H1 (cell line): ENCODE measurements around the gene CPE. TPM values are rescaled to one million over a fixed set of nuclear protein-coding genes. Genes with fewer than 3 reads are reported as not detected.

Source experiments
- ATF3 ChIP-seq: IDR thresholded peaks from 2 replicates; pipeline ENCODE4 v1.6.1; 2011; ENCODE audit warnings: low read depth, mild to moderate bottlenecking, low read length; ENCODE audit not compliant: insufficient read depth
- E2F6 ChIP-seq: IDR thresholded peaks from 2 replicates; pipeline ENCODE4 v1.6.1; 2012; ENCODE audit warnings: inconsistent platforms
- JUN ChIP-seq: IDR thresholded peaks from 2 replicates; pipeline ENCODE4 v1.6.1; 2011; ENCODE audit warnings: low read depth, mild to moderate bottlenecking, improper control_type of control experiment, low read length
- MAFK ChIP-seq: IDR thresholded peaks from 2 replicates; pipeline ENCODE4 v1.6.1; 2012; ENCODE audit warnings: low read depth, mild to moderate bottlenecking, improper control_type of control experiment, low read length
- SP4 ChIP-seq: IDR thresholded peaks from 2 replicates; pipeline ENCODE4 v1.6.1; 2012; ENCODE audit warnings: low read length, inconsistent platforms
- SUZ12 ChIP-seq: fragments of 200-600 bp; sonication (generic); IDR thresholded peaks from 2 replicates; pipeline ENCODE4 v1.6.1; 2012; ENCODE audit warnings: mild to moderate bottlenecking, inconsistent platforms, low read length, moderate library complexity, mixed read lengths
- polyA plus RNA-seq, 7 experiments: library from polyadenylated mRNA; depleted of rRNA in 3 of 7; stranded (reverse) in 5 of 7; unstranded in 2 of 7; fragments of >200 nt in 5 of 7; fragments of 200-250 nt in 2 of 7; gene quantifications; 1 replicate in 5 of 7; 2 replicates in 1 of 7; 4 replicates in 1 of 7; pipeline versions ENCODE4 v1.2.1 to v1.2.3, GENCODE V29; 2011 to 2013; ENCODE audit warnings: missing spikeins in 2 of 7, mixed read lengths in 2 of 7
- total RNA-seq: library from RNA; stranded (reverse); fragmentation: NEBNext Ultra II Directional; extraction: Animal tissue kit (Norgen Biotek cat#: 25700); gene quantifications from 2 replicates; pipeline ENCODE4 v1.2.1, GENCODE V29; 2021

The CPE gene
- total and polyA plus RNA-seq, 2 of the 8 experiments (the other 6 are each of a cell fraction or from before 2014, with no cell fraction given), result 9.4 to 10.2 TPM

- TF ChIP-seq JUN (no peak), SUZ12 (no peak), MAFK (no peak), E2F6 (no peak), SP4 (no peak), ATF3 (no peak)
These were observed 46.3 kb upstream of the CPE start (continued) for GRCh38 chr4:165332502-165332901.
